HT-29 (cell line): ENCODE data around the gene PDE1C. TPM values are rescaled to one million over a fixed set of nuclear protein-coding genes. Genes with fewer than 3 reads are reported as not detected.
A peak's percentile ranks its signal among the peaks of the same experiment; 100 is the strongest.
"Not testable (repeated sequence)": the region's sequence is repeated elsewhere in the genome, so short reads cannot be mapped to it uniquely, and the experiment has no call there.

Experiments
- DNase-seq: peaks from one replicate; pipeline ENCODE4 v3.0.0-alpha.2; 2015; ENCODE audit warnings: low spot score
- total RNA-seq: library from RNA; depleted of rRNA; stranded (reverse); fragments of >200 nt; shearing (Covaris generic); gene quantifications from 2 replicates; pipeline ENCODE4 v1.2.3, GENCODE V29; 2014

Gene PDE1C
- total RNA-seq, 1 experiment from 2014 or later = not detected

DNA sequence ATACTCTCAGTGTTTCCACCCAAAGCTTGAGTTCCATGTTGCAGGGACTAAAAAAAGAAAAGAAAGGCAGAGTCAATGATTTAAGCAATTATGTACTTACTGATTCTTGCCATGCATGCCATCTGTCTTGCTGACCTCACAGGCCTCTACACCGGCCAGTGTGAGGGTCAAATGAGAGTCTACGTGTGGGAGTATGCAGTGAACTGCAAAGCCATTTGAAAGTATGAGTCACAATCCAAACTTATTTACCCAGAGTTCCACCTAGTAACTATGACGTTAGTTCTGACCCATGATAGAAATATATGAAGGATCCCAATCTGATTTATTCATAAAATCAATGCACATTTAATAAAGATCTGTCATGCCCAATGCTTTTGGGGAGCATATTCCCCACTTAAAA is 26.5 kb downstream of the PDE1C start:
- DNase-seq = peak; percentile 28

DNA sequence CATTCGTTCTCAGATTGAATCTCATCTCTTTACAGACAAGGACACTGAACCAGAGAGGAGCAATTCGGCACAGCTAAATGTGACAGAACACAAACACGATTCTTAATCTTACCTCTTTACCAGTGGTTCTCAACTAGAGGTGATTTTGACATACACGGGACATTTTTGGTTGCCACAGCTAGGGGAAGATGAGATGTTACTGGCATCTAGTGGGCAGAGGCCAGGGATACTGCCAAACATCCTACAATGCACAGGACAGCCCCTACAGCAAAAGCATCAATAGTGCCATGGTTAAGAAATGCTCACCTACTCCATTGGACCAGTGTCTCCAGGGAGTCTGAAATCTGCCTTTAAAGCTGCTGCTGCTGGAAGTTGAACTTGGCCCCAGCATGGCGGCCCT is 27.3 kb downstream of the PDE1C start:
- DNase-seq = no peak

DNA sequence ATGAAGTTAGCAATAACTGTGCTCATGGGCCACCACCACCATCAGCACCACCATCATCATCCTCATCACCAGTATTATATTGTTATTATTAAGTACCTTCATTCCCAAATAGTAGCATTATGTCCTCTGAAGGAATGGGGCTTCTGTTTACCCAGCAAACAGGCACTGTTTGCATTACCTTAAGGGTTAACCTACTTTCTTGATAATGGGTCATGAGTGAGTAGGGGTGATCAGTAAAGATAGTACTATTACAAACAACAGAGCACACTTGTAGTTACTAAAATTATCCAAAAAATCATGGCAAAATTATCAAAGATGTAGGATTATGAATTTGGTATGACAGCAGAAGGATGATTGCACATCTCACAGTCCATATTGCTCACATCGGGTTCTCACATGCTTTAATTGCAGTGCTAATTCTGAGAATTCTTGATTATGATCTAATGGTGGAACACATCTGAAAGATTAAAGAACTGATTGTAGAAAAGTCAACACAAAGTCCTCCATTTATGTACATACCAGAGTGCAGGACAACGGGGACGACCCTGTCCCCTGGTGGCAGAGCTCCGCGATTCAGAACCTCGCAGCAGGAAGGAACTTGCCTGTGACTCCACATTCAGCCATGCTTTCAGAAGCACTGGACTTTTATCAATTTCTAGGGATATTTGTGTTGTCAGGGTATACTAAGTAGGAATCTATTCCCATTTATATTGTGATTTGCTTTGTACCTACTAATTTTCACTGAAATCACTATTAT is 31.0 kb downstream of the PDE1C start:
- peak; percentile 40 for DNase-seq

GRCh38 chr7:32037650-32038198 is 32.5 kb downstream of the PDE1C start:
- no peak for DNase-seq

GRCh38 chr7:32036557-32036956 is 33.6 kb downstream of the PDE1C start:
- DNase-seq = no peak

- DNase-seq = peak; percentile 44
Observed at GRCh38 chr7:32034052-32034451, 36.2 kb downstream of the PDE1C start.

DNA sequence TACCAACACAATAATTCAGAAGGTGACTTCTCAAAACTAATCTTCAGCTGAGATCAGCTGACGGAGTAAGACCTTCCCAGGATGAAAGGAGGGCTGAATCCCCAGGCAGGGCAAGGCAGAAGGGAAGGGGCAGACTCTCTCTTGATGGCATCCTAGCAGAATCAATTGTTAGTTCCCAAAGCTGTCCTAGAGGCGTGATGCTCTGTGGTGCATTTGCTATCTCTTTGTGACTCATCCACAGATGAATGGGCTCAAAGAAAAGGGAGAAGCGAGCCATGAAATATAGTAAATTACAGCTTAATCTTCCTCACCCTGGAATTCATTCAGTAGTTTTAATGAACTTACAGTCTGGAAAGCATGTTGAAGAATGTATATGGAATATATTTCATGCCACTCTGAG is 37.2 kb downstream of the PDE1C start:
- DNase-seq = no peak

- no peak for DNase-seq
Observed at GRCh38 chr7:32032211-32032610, 38.0 kb downstream of the PDE1C start.

DNA sequence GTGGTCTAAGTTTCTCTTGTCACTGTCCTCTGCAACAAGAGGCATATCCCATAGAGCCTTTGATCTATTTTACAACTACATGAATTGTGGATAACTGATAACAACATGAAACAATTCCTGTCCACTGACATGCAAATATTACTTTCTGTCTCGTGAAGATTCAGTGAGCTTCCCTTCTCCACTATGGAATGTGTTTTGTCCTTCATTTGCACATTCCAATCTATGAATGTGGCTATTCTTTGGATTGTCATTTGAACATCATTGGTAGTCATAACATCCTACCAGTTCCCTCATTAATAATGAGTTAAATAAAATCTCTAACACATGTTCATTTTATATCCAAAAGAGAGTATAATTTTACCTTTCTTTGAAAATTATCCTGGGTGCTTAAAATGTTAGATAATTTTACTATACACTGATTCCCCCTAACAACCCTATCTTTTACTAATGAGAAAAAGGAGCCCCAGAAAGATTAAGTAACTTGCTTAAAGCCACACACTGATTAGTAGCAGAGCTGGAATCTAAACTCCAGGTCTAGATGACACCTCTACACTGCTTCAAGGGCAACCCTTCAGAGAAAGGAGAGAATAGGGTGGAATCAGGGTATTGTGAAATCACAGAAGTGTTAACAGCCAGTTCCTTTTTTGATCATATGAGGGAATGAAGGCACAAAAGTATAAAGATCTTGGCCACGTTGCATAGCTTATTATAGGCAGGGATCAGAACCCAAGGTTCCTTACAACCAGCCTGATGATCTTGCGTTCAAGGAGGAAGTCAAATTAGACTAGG is 39.1 kb downstream of the PDE1C start:
- DNase-seq = no peak

GRCh38 chr7:32026083-32026425 is 44.2 kb downstream of the PDE1C start:
- no peak for DNase-seq

DNA sequence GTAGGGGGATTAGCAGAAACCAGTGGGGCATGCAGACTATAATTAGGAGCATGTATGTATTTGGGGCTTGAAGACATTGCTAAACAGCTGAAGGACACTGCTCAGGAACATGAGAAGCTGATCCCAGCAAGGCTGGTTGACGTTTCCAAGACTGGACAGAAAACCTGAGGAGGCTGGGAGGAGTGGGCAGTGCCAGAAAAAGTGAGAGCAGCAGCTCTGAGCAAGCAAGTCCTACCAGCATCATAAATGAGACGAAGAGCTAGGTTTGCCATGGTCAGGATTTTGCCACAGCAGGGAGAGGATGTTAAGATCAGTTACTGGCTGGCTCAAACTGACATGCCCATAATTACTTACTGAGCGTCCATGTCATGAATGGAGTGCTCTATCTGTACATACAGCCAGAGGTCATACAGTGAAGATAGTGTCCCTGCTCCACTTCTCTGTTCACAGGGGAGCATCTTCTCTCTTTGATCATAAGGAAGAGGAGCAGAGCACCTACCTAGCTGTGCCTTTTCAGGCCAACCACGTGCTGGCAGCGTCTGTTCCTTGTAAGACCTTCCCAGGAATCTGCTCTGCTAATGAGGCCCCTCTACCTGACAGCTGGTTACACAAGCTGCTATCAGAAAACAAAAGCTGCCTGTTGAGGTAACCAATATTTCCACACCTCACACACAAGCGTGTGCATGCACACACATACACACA is 44.7 kb downstream of the PDE1C start:
- no peak for DNase-seq

DNA sequence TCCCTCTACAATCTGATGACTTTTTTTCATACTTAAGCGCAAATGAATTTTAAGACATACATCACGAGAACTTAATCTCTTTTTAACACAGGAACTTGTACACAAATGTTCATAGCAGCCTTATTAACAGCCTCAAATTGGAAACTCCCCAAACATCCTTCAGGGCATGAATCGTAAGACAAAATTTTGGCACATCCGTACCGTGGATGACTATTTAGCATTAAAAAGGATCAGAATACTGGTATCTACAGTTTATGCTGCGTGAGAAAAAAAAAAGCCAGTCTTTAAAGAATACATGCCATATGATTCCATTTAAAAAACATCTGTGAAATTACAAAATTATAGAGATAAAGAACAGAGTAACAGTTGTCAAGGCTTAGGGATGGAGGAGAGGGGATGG is 46.8 kb downstream of the PDE1C start:
- DNase-seq = no peak

- no peak for DNase-seq
Observed at GRCh38 chr7:32022966-32023365, 47.2 kb downstream of the PDE1C start.

DNA sequence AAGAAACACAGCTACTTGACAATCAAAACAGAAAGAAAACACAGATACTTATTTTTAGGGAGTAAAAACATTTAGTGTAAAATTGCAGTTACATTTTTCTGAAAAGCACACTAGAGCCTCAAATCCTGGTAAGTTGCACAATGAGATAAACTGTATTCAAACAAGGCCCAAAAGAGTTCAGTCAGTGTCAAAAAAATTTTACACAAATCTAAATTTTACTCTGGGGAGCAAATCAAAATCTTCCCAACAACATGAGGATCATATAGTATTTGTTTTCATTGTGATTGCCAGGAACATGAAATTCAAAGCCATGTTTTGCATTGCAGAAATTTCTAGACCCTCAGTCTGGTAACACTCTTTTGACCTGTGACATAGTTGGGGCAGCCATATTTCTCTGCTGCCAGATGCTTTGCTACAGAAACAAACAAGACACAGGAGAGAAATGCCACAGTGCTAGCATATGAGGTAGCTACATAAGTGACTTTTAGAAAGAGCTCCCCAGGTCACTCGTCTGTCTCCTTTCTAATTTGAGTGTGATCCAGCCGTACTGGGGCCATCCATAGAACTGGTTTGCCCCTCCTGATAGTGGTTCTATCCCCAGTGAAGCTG is 49.6 kb downstream of the PDE1C start:
- DNase-seq = no peak

DNA sequence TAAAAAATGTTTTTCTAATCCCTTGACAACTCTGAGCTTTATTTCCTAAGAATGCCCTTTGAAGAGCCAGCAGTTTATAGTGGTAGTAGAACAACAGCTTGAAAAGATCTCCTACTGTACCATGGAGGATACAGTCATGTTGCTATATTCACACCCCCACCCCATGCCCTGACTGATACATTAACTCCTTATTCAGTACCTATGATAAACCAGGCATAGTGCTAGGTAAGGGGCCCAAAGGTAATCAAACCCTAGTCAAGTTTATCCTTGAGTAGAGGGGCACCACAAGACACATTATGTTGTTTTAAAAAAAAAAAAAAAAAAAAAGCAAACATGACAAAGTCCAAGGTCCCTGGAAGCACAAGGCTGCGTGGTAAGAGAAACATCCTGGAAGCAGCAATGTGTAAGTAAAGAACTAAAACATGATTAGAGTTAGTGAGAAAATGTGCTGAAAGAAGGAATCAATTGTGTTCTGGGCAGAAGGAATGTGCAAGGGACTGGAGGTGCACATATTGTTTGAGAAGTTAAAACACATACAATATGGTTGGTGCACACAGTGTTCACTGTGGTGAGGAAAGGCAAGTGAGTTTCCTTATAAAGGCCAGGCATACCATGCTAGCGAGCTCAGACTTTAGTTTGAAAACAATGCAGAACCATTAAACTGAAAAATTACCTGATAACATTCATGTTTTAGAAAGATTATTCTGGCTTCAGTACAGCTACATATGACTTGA is 51.2 kb downstream of the PDE1C start:
- DNase-seq = no peak

DNA sequence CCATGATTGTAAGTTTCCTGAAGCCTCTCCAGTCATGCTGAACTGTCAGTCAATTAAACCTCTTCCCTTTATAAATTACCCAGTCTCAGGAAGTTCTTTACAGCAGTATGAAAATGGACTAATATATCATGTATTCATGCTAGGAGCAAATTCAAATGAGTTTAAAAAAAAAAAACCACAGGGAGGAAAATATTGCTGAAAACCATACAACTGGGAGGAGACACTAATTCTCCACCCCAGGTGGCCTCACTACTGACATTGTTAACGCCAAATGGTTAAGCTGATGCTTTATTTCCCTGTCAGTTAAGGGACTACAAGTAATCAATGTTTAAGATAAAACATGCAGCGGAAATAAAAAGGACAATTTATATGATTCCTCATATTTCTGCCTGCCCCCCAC is 55.1 kb downstream of the PDE1C start:
- DNase-seq = no peak

- DNase-seq = not testable (repeated sequence)
Observed at GRCh38 chr7:32013471-32013870, 56.7 kb downstream of the PDE1C start.

- DNase-seq = no peak
Observed at GRCh38 chr7:32005577-32005976, 64.6 kb downstream of the PDE1C start.

DNA sequence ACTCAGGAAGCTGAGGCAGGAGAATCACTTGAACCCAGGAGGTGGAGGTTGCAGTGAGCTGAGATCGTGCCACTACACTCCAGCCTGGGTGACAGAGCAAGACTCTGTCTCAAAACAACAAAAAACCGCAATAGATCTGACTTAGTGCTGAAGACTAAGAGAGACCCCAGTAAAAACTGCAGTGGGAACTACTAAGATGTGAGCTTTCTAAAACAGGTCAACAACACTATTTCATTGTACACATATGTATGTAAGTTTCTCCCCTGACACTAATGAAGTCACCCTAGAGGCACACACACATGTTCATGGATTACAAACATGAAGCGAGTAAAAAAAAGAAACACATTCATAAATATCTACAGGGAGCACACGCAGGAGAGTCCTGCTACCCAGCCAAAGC is 68.3 kb downstream of the PDE1C start:
- DNase-seq = no peak

GRCh38 chr7:31997423-31997822 is 72.8 kb downstream of the PDE1C start:
- DNase-seq = no peak

- DNase-seq = no peak
Observed at GRCh38 chr7:31995134-31995533, 75.1 kb downstream of the PDE1C start.
